ENCODE results near the gene ADAMTSL2. TPM values are rescaled to one million over a fixed set of nuclear protein-coding genes. Genes with fewer than 3 reads are reported as not detected.

The ADAMTSL2 gene
- total RNA-seq, 1 experiment from 2014 or later = 0.16 TPM

DNA sequence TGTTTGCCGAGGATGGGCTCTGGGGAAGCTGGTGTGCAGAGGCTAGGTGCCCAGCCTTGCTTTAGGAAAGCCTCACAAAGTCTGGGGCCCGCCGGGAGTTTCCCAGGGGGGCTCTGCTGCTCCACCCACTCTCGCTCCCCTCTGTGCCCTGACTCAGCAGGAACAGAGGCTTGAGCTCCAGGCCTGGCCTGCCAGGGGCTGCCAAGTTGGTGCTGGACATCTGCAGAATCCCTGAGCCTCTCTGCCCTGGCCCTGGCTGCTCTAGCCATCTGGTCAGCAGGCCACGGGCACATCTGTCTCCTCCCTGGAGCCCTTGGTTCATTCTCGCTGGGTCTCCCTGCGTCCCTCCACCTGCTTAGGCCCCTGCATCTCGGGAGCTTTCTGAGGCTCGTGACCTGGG is 647 bp upstream of the ADAMTSL2 start:
- no peak for DNase-seq (ENCODE audit: low spot score)

DNA sequence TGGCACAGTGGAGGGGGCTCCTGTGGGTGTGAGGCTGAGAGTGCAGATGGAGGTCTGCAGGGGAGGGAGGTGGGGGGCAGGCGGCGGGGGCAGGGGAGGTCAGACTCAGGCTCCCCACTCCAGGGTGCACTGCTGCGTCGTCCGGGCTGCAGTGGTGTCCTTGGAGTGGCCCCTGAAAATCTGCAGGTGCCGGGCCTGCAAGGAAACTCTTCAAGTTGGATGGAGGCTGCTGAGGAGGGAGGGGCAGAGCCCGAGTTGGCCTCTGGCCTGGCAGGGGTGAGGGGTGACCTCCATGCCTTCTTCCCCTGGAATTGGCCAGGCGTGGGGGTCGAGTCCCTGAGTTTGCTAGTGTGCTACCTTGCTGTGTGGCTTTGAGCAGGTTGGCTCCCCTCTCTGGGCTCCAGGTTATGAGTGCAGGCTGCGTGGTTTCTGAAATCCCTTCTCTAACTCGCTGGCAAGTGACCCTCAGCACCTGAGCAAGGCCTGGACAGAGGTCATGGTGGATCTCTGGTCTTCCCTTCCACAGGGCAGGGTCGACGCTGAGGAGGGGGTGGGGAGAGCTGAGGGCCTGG is 888 bp downstream of the ADAMTSL2 start:
- DNase-seq (ENCODE audit: low spot score) = no peak

DNA sequence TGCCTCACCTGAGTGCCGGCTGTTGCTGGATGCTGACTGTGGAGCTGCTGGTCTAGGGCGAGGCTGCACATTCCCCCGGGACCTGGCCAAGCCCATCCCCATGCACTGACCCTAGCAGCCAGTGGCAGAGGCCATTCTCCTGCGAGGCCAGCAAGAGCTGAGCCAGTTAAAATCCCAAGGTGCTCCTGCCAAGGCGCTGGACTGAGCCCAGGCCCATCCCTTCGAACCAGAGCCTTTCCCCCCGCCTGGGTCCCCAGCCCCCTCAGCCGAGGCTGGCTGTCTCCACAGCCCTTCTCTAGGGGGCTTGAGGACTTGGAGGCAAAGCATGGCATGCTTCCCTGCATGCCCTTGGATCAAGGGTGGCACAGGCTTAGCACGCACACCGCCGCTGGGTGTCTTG is 1.6 kb downstream of the ADAMTSL2 start:
- DNase-seq (ENCODE audit: low spot score) = no peak

DNA sequence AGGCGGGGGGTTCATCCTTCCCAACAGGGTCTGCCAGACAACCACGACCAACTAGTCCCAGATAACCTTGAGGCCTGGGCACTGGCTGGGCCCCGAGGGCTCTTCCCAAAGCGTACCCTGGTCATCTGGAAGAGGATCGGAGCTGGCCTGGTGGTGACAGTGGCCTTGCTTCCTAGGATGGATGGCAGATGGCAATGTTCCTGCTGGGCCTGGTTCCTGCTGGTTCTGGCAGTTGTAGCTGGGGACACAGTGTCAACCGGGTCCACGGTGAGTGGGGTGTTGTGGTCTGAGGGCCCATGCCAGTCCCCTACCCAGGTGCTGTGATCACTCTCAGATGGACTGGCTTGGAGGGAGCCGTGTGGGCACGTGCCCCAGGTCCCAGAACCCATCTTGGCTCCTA is 2.0 kb downstream of the ADAMTSL2 start:
- DNase-seq (ENCODE audit: low spot score) = no peak

DNA sequence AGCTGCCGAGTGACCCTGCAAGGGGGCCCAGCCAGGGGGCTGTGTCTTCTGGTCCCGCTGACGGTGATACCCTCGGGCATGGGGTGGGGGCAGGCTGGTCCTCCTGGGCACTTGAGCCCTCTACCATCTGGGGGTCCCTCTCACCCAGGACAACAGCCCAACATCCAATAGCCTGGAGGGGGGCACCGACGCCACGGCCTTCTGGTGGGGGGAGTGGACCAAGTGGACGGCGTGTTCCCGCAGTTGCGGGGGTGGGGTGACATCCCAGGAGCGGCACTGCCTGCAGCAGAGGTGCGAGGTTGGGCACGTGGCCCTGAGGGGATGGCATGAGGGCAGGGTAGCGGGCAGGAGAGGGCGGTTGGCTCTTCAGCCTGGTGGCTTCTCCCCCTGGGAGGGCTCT is 2.8 kb downstream of the ADAMTSL2 start:
- DNase-seq (ENCODE audit: low spot score) = no peak

DNA sequence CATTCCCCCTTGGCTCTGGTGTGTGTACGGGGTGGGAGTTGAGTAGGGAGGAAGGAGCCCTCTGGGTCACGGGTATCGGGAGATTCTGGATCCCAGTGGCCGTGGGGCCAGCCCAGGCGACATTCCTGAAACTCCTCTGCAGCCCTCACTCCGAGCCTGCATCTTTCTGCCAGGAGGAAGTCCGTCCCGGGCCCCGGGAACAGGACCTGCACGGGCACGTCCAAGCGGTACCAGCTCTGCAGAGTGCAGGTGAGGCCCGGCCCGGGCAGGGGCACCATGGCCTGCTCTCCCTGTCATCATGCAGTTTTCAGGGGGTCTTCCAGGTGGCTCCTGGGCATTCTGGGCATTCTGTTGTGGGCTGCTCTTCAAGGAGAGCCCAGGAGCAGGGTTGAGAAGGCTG is 3.7 kb downstream of the ADAMTSL2 start:
- DNase-seq (ENCODE audit: low spot score) = no peak

DNA sequence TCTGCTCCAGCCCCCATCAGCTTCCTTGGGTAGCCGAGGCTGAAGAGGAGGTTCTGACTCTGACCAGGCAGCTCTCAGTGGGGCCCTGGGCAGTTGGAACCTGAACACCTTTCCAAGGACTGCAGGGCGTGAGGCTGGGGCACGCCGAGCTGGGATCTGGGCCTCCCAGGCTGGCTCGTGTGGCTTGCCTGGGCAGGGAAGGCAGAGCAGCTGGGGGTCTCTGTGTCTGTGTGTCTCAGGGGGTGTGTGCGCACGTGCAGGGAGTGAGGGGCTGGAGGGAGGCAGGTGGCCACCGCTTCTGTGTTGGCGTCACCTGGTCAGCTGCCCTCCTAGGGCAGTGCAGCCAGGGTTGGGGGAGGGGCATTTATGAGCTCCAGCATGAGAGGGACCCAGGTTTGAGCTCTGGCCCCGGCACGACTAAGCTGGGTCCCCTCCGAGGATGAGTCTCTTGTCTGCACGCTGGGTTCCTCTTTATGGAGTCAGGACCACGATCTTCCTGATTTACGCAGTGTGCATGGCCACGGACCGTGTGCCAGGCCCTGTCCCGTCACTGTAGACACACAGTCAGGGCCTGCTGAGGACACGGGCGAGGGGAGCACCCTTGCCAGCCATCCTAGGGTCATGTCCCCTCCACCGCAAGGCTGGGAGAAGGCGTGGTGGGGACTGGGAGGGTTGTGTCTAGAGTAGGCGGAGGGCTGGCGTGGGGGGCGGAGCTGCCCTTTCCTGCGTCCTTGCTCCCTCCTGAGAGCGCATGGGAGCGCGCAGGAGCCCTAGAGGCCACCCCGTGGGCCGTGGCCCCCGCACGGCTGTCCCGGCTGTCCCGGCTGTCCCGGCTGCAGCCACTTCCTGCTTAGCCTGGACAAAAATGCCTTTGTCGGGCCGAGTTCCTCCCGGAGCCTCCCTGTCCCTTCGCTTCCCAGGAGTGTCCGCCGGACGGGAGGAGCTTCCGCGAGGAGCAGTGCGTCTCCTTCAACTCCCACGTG is 4.6 kb downstream of the ADAMTSL2 start:
- DNase-seq (ENCODE audit: low spot score) = no peak

DNA sequence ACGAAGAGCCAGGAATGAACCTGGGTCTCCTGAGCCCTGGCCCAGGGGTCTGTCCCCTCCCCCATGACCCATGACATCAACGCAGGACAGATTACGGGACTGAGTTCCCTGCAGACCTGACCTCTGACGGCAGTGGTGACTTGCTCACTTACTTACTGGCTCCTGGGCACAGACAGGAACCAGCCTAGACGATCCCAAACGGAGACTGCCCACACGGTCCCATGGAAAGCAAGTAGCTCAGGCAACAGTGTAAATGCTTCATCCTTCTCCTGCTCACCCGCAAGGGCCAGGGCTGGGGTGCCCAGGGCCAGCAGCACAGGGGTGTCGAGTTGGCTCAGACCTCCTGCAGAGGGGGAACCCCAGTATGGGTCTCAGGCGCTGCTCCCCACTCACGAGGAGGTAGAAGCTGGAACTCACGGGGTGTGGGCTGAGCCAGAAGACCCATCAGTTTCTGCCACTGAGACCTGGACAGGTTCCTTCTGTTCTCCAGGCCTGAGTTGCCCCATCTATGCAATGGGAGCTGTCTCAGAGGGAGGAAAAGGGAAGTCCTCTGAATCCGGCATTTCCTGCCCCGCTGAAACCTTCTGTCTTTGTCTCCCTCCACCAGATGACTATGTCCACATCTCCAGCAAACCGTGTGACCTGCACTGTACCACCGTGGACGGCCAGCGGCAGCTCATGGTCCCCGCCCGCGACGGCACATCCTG is 5.6 kb downstream of the ADAMTSL2 start:
- DNase-seq (ENCODE audit: low spot score) = no peak

DNA sequence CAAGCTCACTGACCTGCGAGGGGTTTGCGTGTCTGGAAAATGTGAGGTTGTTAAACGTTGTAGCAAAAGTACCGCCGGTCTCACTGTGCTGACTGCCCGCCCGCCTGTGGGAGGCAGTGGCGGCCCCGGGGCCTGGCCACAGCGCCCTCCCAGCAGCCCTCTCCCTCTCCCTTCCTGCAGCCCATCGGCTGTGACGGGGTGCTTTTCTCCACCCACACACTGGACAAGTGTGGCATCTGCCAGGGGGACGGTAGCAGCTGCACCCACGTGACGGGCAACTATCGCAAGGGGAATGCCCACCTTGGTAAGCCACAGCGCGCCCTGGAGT is 6.2 kb downstream of the ADAMTSL2 start:
- no peak for DNase-seq (ENCODE audit: low spot score)

DNA sequence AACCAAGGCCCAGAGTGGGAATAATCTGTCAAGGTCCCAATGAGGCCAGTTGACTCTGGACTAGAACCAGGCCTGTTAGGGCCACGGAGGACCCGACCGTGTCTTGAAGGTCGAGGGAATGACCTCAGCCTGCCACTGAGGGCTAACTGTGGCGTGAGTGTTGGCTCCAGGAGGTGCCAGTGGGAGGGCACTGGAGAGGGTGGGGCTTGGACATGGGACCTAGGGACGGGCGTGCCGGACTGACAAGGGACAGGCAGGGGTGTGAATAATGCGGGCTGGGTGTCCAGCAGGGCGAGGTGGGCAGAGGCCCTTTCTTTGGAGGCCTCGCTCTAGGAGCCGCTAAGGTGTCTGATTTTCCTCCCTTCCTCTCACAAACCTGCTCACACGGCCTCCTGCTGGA is 7.5 kb downstream of the ADAMTSL2 start:
- DNase-seq (ENCODE audit: low spot score) = no peak

DNA sequence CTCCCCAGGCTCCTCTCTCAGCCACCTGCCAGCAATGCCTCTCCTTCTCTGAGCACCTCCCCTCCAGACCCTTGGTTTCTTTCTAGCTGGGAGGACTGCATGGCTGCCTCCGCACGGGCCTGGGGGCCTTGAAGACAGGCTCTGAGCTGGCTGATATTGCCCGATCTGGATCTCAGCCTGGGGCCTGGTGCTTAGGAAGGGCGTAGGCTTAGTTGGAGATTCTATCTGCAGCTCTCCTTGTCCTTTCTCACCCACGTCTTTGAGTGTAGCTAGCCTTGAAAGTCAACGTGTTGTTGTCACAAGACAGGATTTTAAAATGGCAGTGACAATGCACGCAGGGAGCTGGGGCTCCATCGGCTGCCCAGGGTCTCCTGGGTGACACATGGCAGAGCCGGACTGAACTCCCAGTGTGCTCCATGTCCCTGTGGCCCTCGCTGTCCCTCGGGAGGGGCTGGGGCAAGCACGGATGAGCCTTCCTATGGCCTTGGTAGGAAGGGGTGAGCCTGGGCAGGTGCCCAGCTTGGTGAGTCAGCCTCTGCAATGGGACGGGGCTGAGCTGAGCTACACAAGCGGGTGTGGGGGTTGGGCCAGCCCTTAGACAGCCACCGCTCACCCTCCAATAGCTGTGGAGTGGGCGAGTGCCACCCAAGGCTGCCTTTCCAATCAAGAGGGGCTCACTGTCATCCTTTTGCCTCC is 9.4 kb downstream of the ADAMTSL2 start:
- no peak for DNase-seq (ENCODE audit: low spot score)

DNA sequence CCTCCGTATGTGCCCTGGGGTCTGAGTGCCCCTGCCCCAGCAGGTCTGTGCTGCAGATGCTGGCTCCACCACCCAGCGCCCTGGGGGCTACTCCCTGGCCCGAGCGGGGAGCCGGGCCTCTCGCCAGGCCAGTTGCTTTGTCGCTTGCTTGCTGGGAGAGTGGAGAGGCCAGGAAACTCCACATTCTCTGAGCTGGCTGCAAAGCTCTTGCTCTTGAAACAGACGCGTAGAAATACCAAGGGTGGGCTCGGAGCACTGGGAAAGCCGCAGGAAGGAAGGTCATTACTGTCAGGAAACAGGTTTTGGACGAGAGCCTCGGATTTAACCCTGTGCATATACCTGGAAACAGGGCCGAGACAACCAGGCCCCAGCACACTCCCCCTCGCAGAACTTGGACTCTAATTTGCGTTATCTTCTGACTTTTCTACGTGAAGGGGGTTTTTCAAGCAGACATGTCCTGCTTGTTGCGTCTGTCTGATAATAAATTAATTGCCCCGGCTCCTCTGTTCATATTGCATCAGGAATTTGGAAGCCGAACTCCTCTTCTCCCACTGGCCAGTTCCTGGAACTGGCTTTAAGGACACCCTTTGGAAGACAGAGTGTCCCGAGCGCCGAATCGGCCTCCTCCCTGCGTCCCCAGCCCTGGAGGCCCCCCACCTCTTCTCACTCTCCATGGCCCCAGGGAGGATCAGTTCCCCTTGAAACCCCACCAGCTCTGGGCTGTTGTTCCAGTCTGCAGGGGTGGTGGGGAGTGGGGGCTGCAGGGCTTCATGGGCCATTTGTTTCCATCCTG is 11.2 kb downstream of the ADAMTSL2 start:
- no peak for DNase-seq (ENCODE audit: low spot score)

DNA sequence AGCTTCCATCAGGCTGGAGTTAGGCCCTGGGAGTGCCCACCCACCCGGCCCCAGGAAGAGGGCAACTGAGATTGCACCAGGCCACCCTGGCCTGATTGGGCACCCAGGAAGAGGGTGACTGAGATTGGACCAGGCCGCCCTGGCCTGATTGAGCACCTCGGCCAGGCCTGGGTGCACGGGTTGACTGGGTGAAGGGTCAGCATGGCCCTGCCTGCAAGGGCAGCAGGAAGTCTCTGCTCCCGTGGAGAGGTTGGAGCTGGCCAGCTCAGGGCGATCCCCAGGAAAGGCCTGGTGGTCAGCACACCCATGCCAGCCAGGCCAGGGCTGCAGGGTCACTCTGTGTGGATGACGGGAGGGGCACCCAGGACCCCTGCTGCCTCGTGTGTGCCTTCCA is 11.8 kb downstream of the ADAMTSL2 start:
- no peak for DNase-seq (ENCODE audit: low spot score)

DNA sequence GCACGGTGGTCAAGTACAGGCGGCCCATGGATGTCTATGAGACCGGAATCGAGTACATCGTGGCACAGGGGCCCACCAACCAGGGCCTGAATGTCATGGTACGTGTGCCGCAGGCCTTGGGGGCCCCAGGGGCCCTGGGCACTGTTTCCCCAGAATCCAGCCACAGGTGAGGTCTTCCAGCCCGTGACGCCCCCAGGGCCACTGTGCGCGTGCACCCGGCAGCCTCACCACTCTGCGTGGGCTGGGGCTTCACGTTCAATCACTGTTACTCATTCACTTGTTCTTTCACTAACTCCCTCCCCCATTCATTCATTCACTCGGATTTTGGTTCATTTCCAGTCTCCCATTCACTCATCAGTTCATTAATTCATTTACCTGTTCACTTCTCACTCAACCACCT is 12.6 kb downstream of the ADAMTSL2 start:
- DNase-seq (ENCODE audit: low spot score) = no peak

DNA sequence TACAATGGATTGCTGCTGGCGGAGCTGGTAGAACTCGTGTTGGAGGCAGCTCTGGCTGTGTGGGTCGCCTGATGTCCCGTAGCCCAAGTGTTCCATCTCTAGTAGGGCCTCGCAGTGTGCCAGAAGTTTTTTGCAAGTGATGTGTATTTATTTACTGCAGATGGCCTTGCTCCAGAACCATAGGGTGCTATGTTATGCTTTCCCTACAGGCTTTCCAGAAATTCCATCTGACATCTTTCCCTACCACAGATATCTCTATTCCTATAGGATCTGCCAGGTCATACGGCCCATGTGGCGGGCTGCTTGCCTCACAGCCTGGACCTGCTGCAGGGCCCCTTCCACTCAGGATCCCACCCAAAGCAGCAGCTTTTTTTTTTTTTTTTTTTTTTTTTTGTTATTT is 16.9 kb downstream of the ADAMTSL2 start:
- DNase-seq (ENCODE audit: low spot score) = no peak

DNA sequence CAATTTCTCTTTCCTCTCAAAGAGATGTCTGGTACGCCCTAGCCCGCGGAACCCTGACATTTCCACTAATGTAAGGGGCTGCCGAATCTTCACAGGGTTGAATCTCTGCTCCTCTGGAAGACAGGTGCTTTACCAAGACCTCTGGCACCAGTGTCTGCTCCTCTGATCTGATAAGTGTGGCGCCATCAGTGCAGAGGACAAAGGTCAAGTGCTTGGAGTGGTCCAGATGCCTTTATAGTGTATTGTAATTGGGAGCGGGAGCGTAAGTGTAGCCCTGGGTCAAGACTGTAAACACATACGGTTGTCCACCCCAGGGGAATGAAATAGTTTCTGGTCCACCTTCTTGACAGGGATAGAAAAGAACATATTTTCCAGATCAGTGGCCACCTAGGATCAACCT is 17.7 kb downstream of the ADAMTSL2 start:
- no peak for DNase-seq (ENCODE audit: low spot score)

DNA sequence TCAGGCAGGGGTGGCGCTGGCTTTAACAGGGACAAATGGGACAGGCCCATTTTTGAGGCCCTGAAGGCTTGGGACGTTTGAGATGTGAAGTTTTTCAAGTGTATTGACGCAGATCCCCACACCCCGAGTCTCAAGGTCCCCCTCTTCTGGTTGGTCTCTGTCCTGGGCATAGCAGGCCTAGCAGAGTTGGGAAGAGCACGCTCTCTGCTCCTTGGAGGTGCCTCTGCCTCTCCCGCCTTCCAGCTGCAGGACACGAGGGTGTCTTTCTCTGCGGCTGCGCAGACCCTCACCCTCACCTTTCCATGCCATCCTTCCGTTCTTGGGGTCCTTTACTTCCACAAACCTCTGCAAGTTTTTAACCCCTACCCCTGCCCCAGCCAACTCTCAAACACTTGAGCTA is 18.6 kb downstream of the ADAMTSL2 start:
- DNase-seq (ENCODE audit: low spot score) = no peak

DNA sequence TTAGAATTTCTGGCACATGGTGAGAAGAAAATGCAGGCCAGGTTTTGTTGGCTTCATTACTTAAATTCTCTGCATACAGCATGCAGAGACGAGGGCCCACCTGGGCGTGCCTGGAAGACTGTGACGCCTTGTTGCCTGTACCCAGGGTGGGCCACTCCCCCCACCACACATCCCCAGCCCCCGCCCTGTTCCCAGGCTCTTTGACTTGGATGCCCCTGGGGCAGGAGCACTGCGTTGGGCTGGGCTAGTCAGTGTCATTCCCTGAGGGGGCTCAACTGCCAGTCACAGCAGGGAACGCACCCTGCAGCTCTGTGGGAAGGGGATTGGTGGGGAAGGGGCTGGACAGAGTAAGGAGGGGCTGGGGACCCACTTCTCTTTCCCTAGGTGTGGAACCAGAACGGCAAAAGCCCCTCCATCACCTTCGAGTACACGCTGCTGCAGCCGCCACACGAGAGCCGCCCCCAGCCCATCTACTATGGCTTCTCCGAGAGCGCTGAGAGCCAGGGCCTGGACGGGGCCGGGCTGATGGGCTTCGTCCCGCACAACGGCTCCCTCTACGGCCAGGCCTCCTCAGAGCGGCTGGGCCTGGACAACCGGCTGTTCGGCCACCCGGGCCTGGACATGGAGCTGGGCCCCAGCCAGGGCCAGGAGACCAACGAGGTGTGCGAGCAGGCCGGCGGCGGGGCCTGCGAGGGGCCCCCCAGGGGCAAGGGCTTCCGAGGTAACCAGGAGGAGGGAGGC is 19.6 kb downstream of the ADAMTSL2 start:
- no peak for DNase-seq (ENCODE audit: low spot score)

DNA sequence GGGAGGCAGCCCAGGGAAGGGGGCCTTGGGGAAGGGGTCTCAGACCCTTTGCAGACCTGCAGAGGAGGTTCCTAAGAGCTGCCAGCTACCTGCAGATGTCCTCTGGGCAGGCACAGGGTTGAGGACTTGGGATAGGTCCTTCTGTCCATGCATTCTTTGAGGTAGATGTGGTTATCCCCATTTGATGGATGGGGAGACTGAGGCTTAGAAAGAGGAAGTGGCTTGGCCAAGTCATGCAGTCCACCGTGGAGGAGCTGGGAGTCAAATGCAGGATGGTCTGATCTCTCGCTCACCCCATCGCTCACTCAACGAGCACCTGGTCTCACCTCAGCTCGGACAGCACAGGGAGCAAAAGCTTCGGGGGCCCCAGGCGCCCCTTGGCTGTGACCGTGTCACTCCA is 20.2 kb downstream of the ADAMTSL2 start:
- no peak for DNase-seq (ENCODE audit: low spot score)

DNA sequence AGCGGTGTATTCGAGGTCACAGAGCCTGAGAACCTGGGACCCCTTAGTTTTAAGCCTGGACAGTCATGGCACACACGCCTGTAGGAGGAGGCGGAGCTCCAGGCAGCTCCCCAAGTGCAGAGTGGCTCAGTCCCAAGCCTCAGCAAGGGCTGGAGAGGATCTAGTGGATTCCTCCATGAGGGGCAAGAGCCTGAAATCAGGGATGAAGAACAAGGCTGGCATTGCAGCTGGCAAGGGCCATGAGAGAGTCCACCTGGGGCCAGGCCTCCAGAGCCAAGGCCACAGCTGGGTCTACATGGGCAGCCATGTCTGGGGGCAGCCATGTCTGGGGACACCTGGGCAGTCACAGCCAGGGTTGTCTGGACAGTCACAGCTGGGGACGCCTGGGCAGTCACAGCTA is 21.9 kb downstream of the ADAMTSL2 start:
- DNase-seq (ENCODE audit: low spot score) = no peak

DNA sequence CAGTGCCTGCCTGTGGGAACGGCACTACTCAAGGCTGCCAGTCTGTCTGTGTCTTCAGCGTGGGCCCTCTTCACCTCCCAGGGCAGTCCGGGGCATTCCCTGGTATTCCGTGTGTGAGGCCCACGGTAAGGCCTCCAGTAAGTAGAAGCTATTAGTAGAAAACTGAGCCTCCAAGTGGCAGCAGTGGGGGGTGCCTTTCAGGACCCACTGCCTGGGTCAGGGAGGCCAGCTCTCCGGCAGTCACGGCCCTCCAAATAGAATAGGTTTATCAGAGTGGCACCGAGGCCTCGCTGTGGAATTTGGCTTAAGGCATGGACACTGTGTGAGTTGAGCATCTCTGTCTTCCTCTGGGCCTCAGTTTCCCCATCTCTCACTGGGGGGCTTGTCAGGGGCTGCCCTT is 23.1 kb downstream of the ADAMTSL2 start:
- no peak for DNase-seq (ENCODE audit: low spot score)
